Mesothelial cell of epicardium (in vitro differentiated cells): ENCODE data around the gene PGS1. TPM values are rescaled to one million over a fixed set of nuclear protein-coding genes. Genes with fewer than 3 reads are reported as not detected.
A peak's percentile ranks its signal among the peaks of the same experiment; 100 is the strongest.

Experiments used
- DNase-seq, 2 experiments: peaks; one replicate each; pipeline ENCODE4 v3.0.0; 2021; ENCODE audit warnings: low spot score in 2 of 2; ENCODE audit not compliant: unreplicated experiment in 2 of 2
- H3K27ac Mint-ChIP-seq: 2 replicates; pipeline ENCODE4 v1.8.0; 2021; ENCODE audit warnings: mixed read lengths
- H3K27me3 Mint-ChIP-seq: 2 replicates; pipeline ENCODE4 v1.8.0; 2021; ENCODE audit warnings: low read depth, mixed read lengths
- H3K36me3 Mint-ChIP-seq: 2 replicates; pipeline ENCODE4 v1.8.0; 2021; ENCODE audit warnings: mixed read lengths
- H3K4me1 Mint-ChIP-seq: 2 replicates; pipeline ENCODE4 v1.8.0; 2021; ENCODE audit warnings: mixed read lengths
- H3K4me3 Mint-ChIP-seq: 2 replicates; pipeline ENCODE4 v1.8.0; 2021; ENCODE audit warnings: mild to moderate bottlenecking, moderate library complexity, mixed read lengths
- H3K9me3 Mint-ChIP-seq: 2 replicates; pipeline ENCODE4 v1.8.0; 2021; ENCODE audit warnings: mixed read lengths
- total RNA-seq: library from RNA; stranded (reverse); gene quantifications from 3 replicates; pipeline ENCODE4 v1.2.1, GENCODE V29; 2021
- TF ChIP-seq, protein P1 (sequence below): fragments of 200-600 bp; sonication (generic); IDR thresholded peaks from one replicate; pipeline ENCODE4 v1.5.0; 2021; ENCODE audit warnings: antibody characterized with exemption; ENCODE audit not compliant: unreplicated experiment

Gene PGS1
- total RNA-seq, 1 donor from 2014 or later, result 62.3 TPM

DNA sequence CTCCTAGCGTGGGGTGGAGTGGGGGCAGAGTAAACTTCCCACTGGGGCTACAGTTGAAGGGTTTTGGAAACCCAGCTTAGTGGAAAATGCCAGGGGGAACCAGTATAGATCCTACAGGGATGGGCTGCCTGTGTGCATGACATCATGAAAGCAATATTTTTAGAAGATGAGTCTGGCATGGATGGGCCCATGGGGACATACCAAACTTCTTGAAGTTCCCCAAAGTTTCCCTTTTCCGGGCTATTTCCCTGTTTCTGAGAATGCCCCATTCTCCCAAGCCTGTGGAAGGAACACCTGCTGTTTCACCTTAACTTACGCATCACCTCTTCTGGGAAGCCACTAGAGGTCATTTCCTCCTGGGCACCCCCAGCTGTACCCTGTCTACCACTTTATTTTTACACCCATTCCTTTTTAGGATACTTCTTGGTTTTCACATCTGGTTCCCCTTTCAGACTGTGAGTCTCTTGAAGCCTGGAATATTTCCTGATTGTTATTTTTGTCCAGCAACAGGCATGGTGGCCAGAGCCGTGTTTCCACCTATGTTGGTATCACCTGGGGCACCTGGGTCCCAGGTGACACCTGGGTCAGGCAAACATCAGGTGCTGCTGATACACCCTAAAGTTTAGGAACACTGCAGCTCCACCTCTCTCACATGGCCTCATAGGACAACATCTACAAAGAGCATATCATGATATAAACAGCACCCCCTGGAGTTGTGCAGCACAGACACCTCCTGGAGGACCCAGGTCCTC, 28.4 kb upstream of the PGS1 start:
- H3K4me1 Mint-ChIP-seq, result peaks cover 33% of the 10 kb centered on the region

DNA sequence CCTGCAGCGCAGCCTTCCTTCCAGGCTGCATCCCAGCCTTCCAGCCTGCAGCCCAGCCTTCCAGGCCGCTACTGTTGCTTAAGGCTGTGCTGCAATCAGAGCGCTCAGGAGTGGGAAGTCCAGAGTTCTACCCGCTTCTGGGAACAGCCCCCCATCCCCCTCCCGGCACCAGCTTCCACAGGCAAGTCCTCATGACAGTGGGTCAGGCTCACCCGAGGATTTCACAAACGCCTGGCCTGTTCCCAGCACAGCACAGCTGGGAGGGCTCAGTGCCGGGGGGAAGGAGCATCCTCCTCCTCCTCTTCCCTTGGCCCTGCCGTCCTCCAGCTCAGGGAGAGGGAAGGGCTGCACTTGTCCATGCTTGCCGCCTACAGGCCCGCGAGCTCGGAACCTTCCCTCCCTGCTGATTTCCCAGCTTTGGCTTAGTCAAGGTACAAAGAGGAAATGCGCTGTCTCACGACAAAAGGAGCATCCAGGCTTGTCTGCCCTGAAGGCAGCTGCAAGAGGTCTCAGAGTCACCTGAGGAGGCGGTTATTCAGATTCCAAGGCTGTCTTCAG, 26.9 kb upstream of the PGS1 start:
- DNase-seq, result peak in 1 of 2 experiments; percentile 61
- no peaks in the 10 kb centered on the region for H3K9me3 Mint-ChIP-seq
- H3K27ac Mint-ChIP-seq, result peak overlapping the region; percentile 92
- TF ChIP-seq, protein P1, sequence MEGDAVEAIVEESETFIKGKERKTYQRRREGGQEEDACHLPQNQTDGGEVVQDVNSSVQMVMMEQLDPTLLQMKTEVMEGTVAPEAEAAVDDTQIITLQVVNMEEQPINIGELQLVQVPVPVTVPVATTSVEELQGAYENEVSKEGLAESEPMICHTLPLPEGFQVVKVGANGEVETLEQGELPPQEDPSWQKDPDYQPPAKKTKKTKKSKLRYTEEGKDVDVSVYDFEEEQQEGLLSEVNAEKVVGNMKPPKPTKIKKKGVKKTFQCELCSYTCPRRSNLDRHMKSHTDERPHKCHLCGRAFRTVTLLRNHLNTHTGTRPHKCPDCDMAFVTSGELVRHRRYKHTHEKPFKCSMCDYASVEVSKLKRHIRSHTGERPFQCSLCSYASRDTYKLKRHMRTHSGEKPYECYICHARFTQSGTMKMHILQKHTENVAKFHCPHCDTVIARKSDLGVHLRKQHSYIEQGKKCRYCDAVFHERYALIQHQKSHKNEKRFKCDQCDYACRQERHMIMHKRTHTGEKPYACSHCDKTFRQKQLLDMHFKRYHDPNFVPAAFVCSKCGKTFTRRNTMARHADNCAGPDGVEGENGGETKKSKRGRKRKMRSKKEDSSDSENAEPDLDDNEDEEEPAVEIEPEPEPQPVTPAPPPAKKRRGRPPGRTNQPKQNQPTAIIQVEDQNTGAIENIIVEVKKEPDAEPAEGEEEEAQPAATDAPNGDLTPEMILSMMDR, result no peak
- H3K4me3 Mint-ChIP-seq, result peak overlapping the region; percentile 38
- H3K4me1 Mint-ChIP-seq, result peaks cover 46% of the 10 kb centered on the region
- peaks cover 3% of the 10 kb centered on the region for H3K36me3 Mint-ChIP-seq
- no peaks in the 10 kb centered on the region for H3K27me3 Mint-ChIP-seq

More for the DNA sequence above, 28.4 kb upstream of the PGS1 start:
- no peak for DNase-seq
- Mint-ChIP-seq H3K27ac (no peak overlapping the region), H3K9me3 (no peaks in the 10 kb centered on the region), H3K27me3 (no peaks in the 10 kb centered on the region), H3K4me3 (no peak overlapping the region), H3K36me3 (no peaks in the 10 kb centered on the region)
- TF ChIP-seq, protein P1, result no peak

DNA sequence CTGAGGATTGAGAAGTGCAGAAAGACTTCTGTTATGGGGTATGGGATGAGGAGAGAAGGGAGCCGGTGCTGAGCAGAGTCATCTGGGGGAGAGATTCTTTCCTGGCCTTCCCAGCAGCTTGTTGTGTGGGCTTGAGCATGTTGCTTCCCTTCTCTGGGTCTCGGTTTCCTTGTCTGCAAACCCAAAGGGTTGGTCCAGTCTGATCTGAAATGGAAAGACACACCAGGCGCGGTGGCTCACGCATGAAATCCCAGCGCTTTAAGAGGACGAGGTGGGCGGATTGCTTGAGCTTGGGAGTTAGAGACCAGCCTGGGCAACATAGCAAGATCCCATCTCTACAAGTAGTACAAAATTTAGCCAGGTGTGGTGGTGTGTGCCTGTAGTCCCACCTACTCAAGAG, 24.6 kb upstream of the PGS1 start:
- Mint-ChIP-seq H3K4me1 (peaks cover 68% of the 10 kb centered on the region), H3K27ac (peak overlapping the region; percentile 99), H3K36me3 (peaks cover 8% of the 10 kb centered on the region), H3K4me3 (peak overlapping the region; percentile 59), H3K9me3 (no peaks in the 10 kb centered on the region), H3K27me3 (no peaks in the 10 kb centered on the region)
- DNase-seq, result no peak
- TF ChIP-seq, protein P1, result no peak

DNA sequence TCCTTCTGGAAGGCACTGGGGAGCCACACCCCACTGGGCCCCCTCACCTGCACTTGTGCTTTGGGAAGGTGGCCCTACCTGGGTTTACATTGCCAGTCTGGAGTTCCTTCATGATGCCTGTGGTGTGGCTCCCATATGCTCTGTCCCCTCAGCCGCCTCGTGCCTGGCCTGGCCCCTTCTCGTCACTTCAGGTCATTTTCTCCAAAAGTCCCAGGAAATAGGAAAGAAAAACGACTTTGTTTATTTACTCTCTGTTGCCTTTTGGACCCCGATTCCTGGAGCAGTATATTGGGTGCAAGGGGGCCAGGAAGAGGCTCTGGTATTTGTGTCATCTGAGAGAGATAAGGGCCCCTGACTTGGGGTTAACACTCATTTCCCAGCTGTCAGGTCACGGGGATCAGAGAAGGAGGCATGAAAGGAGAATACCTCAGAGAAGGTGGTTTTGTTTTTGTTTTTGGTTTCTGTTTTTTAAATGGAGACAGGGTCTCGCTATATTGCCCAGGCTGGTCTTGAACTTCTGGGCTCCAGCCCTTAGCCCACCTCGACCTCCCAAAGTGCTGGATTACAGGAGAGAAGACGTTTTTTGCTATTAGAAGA, 23.3 kb upstream of the PGS1 start:
- Mint-ChIP-seq H3K4me3 (peak overlapping the region; percentile 49), H3K27me3 (no peaks in the 10 kb centered on the region), H3K4me1 (peaks cover 64% of the 10 kb centered on the region), H3K27ac (peak overlapping the region; percentile 99), H3K9me3 (no peaks in the 10 kb centered on the region), H3K36me3 (peaks cover 8% of the 10 kb centered on the region)
- no peak for DNase-seq
- TF ChIP-seq, protein P1, result no peak

DNA sequence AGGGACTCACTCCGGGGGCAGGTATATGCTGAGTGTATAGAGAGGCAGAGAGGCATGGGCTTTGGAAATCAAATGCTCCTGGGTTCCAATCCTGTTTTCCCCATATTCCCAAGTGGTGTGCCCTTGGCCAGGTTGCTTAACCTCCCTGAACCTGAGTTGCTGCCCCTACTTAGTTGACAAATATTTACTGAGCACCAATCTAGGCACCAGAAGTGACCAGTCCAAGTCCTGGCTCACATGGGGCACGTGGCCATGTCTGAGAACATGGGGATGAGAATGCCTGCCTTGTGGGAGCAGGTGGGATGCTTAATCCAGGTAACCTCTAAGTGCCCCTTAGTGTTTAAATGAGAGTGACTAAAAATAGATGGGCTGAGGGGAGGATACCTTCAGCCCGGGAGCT, 22.7 kb upstream of the PGS1 start:
- Mint-ChIP-seq H3K27ac (peak overlapping the region; percentile 99), H3K27me3 (no peaks in the 10 kb centered on the region), H3K4me3 (peak overlapping the region; percentile 49), H3K36me3 (peaks cover 8% of the 10 kb centered on the region), H3K4me1 (peaks cover 65% of the 10 kb centered on the region), H3K9me3 (no peaks in the 10 kb centered on the region)
- DNase-seq, result no peak
- TF ChIP-seq, protein P1, result no peak
